Brain pericyte (primary cell): Measurements from ENCODE around the gene LOXL3.

Source experiments
- DNase-seq: peaks from one replicate; pipeline ENCODE4 v3.0.0-alpha.2; 2012; ENCODE audit warnings: low read depth, low spot score

Gene LOXL3

GRCh38 chr2:74510272-74510671, 43.5 kb downstream of the LOXL3 start:
- no peak for DNase-seq

- no peak for DNase-seq
Measured at GRCh38 chr2:74507926-74508520, 45.7 kb downstream of the LOXL3 start.

- DNase-seq: peak; percentile 84
Measured at GRCh38 chr2:74507145-74507925, 46.4 kb downstream of the LOXL3 start, which contains the start of gene PCGF1. Gene PCGF1 (minus strand): TSS chr2:74507695. CDS start chr2:74507668, 27 bp downstream.

- DNase-seq: no peak
Measured at GRCh38 chr2:74505448-74506246, 48.1 kb downstream of the LOXL3 start.

GRCh38 chr2:74504591-74504990, 49.2 kb downstream of the LOXL3 start:
- DNase-seq: no peak

GRCh38 chr2:74503506-74504475, 50.0 kb downstream of the LOXL3 start:
- DNase-seq: no peak

- DNase-seq: no peak
Measured at GRCh38 chr2:74502720-74503505, 50.8 kb downstream of the LOXL3 start.

- DNase-seq: no peak
Measured at GRCh38 chr2:74502147-74502719, 51.5 kb downstream of the LOXL3 start.

GRCh38 chr2:74501335-74502071, 52.2 kb downstream of the LOXL3 start:
- DNase-seq: no peak

- no peak for DNase-seq
Measured at GRCh38 chr2:74500578-74500946, 53.2 kb downstream of the LOXL3 start.

GRCh38 chr2:74499940-74500577, 53.7 kb downstream of the LOXL3 start:
- no peak for DNase-seq

- DNase-seq: no peak
Measured at GRCh38 chr2:74499267-74499939, 54.3 kb downstream of the LOXL3 start, which contains the start of gene LBX2. Gene LBX2 (minus strand): TSS chr2:74499603. CDS start chr2:74499537, 66 bp downstream.

- DNase-seq: no peak
Measured at GRCh38 chr2:74498500-74499266, 55.1 kb downstream of the LOXL3 start.

GRCh38 chr2:74497777-74498499, 55.8 kb downstream of the LOXL3 start:
- DNase-seq: no peak

GRCh38 chr2:74496997-74497776, 56.6 kb downstream of the LOXL3 start:
- DNase-seq: no peak

GRCh38 chr2:74495440-74495839, 58.3 kb downstream of the LOXL3 start:
- no peak for DNase-seq
